Measurements from ENCODE around the gene MAD1L1.

MAD1L1 gene

GRCh38 chr7:2202361-2202761 lies 30.4 kb downstream of the MAD1L1 start:
- no peak for DNase-seq (ENCODE audit: low read depth)
- no peak for TF ChIP-seq CTCF (IDR thresholded peaks at IDR 0.05; ENCODE audit: low read length, missing control alignments)

GRCh38 chr7:2201686-2202360 lies 30.9 kb downstream of the MAD1L1 start:
- no peak for TF ChIP-seq CTCF (IDR thresholded peaks at IDR 0.05; ENCODE audit: low read length, missing control alignments)
- H3K4me3 ChIP-seq (replicated peaks; ENCODE audit: low read depth, low read length): no peak overlapping the region
- no peak for DNase-seq (ENCODE audit: low read depth)

More at GRCh38 chr7:2202361-2202761, 30.4 kb downstream of the MAD1L1 start:
- no peak overlapping the region for H3K4me3 ChIP-seq (replicated peaks; ENCODE audit: low read depth, low read length)

GRCh38 chr7:2201128-2201527 lies 31.6 kb downstream of the MAD1L1 start:
- DNase-seq (ENCODE audit: low read depth): no peak
- no peak for TF ChIP-seq CTCF (IDR thresholded peaks at IDR 0.05; ENCODE audit: low read length, missing control alignments)

GRCh38 chr7:2200584-2200980 lies 32.2 kb downstream of the MAD1L1 start:
- no peak for DNase-seq (ENCODE audit: low read depth)
- TF ChIP-seq CTCF (IDR thresholded peaks at IDR 0.05; ENCODE audit: low read length, missing control alignments): no peak
- H3K4me3 ChIP-seq (replicated peaks; ENCODE audit: low read depth, low read length): no peak overlapping the region

More at GRCh38 chr7:2201128-2201527, 31.6 kb downstream of the MAD1L1 start:
- no peak overlapping the region for H3K4me3 ChIP-seq (replicated peaks; ENCODE audit: low read depth, low read length)

GRCh38 chr7:2199956-2200583 lies 32.7 kb downstream of the MAD1L1 start:
- no peak for DNase-seq (ENCODE audit: low read depth)
- no peak for TF ChIP-seq CTCF (IDR thresholded peaks at IDR 0.05; ENCODE audit: low read length, missing control alignments)
- no peak overlapping the region for H3K4me3 ChIP-seq (replicated peaks; ENCODE audit: low read depth, low read length)

GRCh38 chr7:2199528-2199927 lies 33.2 kb downstream of the MAD1L1 start:
- H3K4me3 ChIP-seq (replicated peaks; ENCODE audit: low read depth, low read length): no peak overlapping the region
- DNase-seq (ENCODE audit: low read depth): no peak
- TF ChIP-seq CTCF (IDR thresholded peaks at IDR 0.05; ENCODE audit: low read length, missing control alignments): no peak

- no peak for DNase-seq (ENCODE audit: low read depth)
- no peak for TF ChIP-seq CTCF (IDR thresholded peaks at IDR 0.05; ENCODE audit: low read length, missing control alignments)
- H3K4me3 ChIP-seq (replicated peaks; ENCODE audit: low read depth, low read length): no peak overlapping the region
Measured at GRCh38 chr7:2198760-2199159, 34.0 kb downstream of the MAD1L1 start.
